ENCODE results near the gene LIPM.

DNA sequence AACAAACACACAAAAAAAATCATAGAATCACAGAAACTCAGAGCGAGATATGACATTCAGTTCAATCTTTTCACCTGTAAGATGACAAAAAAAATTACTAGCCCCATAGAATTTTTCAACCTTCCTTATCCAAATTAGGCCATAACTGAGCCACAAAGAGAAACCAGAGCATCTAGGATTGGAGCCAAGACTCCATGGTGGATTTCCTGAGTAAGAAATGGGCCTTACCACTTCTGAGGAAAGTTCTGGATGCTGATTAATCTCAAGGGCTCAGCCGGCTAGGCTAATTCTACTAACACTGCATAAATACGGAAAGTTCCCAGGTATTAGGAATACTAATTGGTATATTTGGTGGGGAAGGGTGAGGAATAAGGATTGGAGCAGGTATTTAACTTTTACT lies 16.8 kb downstream of the LIPM start:
- no peak for TF ChIP-seq POLR2A (IDR thresholded peaks at IDR 0.05; ENCODE audit: low read length)
- no peak for TF ChIP-seq GATA1 (IDR thresholded peaks at IDR 0.05; ENCODE audit: low read depth, low read length)

All from erythroblast (primary cell).